HG02610 (cell line): ENCODE data around the gene TICAM2.

Source experiments
- ATAC-seq: cut with Tn5 transposase; IDR thresholded peaks from one replicate; pipeline ENCODE4 v1.9.1; 2021; ENCODE audit warnings: mild to moderate bottlenecking, moderate library complexity; ENCODE audit not compliant: unreplicated experiment

Gene TICAM2

DNA sequence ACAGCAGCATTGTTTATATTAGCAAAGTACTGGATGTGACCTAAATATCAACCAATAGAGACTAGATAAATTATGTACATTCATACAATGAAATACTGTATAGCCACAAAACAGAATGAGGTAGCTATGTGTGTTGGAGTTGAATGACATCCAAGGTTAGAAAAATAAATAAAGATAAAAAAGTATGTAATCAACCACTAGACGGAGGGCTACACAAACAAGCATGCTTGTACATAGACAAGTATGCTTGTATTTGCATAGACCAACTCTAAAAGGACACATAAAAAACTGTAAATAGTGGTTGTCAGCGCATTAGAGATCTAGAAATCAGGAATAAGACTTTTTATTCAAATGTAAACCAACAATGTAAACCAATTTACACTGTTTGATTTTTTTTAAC, 60.7 kb downstream of the TICAM2 start:
- ATAC-seq = no peak

DNA sequence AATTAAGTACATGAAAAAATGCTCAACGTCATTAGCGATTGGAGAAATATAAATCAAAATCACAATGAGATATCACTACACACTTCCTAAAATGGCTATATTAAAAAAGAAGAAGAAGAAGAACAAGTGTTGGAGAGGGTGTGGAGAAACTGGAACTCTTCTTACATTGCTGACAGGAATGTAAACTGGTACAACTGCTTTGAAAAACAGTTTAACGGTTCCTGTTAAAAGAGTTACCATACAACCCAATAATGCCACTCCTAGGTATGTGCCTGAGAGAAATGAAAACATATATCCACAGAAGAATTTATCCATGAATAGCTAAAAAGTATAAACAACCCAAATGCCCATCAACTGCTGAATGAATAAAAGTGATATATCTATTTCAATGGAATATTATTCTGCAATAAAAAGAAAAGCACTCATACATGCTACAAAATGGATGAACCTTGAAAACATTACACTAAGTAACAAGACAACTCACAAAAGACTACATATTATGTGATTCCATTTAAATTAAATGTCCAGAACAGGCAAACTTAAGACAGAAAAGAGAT, 66.7 kb downstream of the TICAM2 start:
- ATAC-seq = no peak

DNA sequence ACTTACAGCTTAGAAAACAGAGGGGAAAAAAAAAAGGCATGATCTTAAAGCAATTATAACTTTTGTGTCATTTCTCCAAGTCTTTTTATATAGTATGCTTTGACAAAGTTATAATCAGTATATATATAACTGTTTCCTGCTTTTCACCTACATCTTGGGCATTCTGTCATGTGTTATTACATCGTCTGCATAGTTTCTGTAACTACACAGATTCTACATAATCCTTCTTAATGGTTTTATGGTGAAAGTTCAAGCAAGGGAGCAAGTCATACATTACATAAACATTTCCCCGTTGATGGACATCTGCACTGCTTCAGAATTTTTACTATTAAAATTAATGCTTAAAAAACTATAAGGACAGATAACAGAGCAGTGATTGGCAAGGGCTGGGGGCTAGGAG, 69.8 kb downstream of the TICAM2 start:
- no peak for ATAC-seq

DNA sequence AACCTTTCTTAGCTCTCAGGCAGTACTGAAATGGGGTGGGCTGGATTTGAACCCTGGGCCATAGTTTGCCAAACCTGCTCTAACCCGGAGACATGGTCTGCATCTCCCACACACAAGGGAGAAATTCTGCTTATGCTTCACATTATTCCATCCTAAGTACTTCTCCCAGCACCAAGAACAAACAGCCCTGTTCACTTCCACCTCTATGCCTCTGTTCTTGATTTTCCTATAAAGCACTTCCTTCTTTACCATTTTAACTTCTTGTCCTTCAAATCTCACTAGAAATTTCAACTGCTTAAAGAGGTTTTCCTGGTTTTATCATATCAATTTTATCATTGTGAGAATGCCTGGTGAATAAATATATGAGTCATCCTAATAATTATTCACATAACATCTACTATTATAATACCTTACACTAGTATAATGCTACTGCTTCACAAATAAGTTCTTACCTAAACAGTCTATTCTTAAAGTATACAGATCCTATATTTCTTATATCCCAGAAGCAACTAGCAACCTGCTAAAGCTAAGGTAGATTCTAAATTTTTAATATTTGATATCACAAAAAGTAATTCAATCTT, 70.4 kb downstream of the TICAM2 start:
- ATAC-seq = no peak

DNA sequence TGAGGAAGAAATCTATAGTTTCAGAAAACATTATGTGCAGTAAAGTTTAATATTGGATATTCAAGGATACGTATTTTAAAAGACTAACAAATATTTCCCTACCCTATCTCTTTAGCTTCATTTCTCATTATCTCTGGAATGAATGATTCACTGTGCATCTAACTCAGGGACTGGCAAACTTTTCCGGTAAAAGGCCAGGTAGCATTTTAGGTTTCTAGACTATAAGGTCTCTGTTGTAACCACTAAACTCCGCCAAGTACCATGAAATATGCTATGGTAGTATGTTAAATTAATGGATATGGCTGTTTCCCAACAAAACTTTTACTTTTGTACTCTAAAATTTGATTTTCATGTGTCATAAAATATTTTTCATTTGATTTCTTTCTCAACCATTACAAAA, 70.9 kb downstream of the TICAM2 start:
- no peak for ATAC-seq

DNA sequence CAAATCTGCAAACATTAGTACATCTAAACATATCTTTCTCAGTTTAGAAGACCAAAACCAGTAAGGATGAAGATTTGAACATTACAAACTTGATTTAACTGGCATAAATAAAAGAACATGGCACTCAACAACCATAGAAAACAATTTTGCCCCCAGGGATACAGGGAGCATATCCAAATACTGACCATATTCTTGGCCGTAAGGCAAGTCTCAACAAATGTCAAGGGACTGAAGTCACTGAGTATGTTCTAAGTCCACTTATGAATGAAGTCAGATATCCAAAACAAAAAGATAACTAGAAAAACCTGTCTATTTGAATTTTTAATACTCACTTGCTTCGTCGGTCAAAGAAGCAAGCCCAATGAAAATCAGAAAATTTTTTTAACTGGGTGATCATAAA, 71.9 kb downstream of the TICAM2 start:
- no peak for ATAC-seq
